Erythroblast (primary cell): ENCODE measurements around the gene ZBTB44.

ENCODE experiments used
- GATA1 ChIP-seq: IDR thresholded peaks from 2 replicates; pipeline ENCODE4 v1.6.1; 2011; ENCODE audit warnings: low read depth, mild to moderate bottlenecking, control low read depth, low read length, moderate library complexity
- POLR2A ChIP-seq: IDR thresholded peaks from 2 replicates; pipeline ENCODE4 v1.6.1; 2011; ENCODE audit warnings: mild to moderate bottlenecking, low read length

- TF ChIP-seq POLR2A (no peak), GATA1 (no peak)
Observed at GRCh38 chr11:130301002-130301401, 13.7 kb downstream of the ZBTB44 start.
